ENCODE results near the gene MUC5AC. TPM values are rescaled to one million over a fixed set of nuclear protein-coding genes. Genes with fewer than 3 reads are reported as not detected.
"Not testable (repeated sequence)": the region's sequence is repeated elsewhere in the genome, so short reads cannot be mapped to it uniquely, and the experiment has no call there.

Gene MUC5AC
- polyA plus RNA-seq = not detected

GRCh38 chr11:1157645-1158591, at the start of gene MUC5AC:
TSS of gene MUC5AC (plus strand) at chr11:1157953. CDS start at chr11:1158000, 47 bp downstream.
- H3K27ac Mint-ChIP-seq = peak within 1 kb of the TSS in 1 of 3 donors; percentile 62

GRCh38 chr11:1108246-1108900, 49.4 kb upstream of the MUC5AC start:
- Mint-ChIP-seq H3K9me3 (no peaks in the 10 kb centered on the region), H3K27ac (no peak overlapping the region), H3K4me1 (peaks cover 0 to 2% (median 0%) of the 10 kb centered on the region in 3 donors), H3K27me3 (no peaks in the 10 kb centered on the region), H3K4me3 (no peak overlapping the region), H3K36me3 (no peaks in the 10 kb centered on the region)

More at GRCh38 chr11:1157645-1158591, at the start of gene MUC5AC:
- H3K4me1 Mint-ChIP-seq = no peaks in the 10 kb centered on the region
- no peaks in the 10 kb centered on the region for H3K36me3 Mint-ChIP-seq
- H3K4me3 Mint-ChIP-seq = no peak within 1 kb of the TSS
- no peaks in the 10 kb centered on the region for H3K9me3 Mint-ChIP-seq
- no peaks in the 10 kb centered on the region for H3K27me3 Mint-ChIP-seq

GRCh38 chr11:1109101-1109917, 48.4 kb upstream of the MUC5AC start:
- no peaks in the 10 kb centered on the region for H3K36me3 Mint-ChIP-seq
- no peak overlapping the region for H3K4me3 Mint-ChIP-seq
- H3K27ac Mint-ChIP-seq = no peak overlapping the region

DNA sequence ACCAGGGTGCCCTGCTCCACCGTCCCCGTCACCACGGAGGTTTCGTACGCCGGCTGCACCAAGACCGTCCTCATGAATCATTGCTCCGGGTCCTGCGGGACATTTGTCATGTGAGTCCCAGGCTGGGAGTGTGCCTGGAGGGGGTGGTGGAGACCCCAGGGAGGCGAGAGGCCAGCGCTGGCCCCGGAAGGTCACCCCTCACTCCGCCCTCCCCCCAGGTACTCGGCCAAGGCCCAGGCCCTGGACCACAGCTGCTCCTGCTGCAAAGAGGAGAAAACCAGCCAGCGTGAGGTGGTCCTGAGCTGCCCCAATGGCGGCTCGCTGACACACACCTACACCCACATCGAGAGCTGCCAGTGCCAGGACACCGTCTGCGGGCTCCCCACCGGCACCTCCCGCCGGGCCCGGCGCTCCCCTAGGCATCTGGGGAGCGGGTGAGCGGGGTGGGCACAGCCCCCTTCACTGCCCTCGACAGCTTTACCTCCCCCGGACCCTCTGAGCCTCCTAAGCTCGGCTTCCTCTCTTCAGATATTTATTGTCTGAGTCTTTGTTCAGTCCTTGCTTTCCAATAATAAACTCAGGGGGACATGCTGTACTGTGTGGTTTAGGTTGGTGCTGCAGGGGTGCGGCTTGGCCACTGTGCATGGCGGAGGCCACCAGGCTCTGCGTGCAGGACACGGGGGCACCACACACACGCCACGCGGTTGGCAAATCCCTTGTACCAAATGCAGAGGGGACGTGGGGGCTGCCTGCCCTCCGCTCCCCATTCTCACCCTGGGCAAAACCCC, 47.6 kb upstream of the MUC5AC start:
- Mint-ChIP-seq H3K4me3 (no peak overlapping the region), H3K27ac (no peak overlapping the region), H3K27me3 (no peaks in the 10 kb centered on the region), H3K36me3 (no peaks in the 10 kb centered on the region), H3K9me3 (no peaks in the 10 kb centered on the region), H3K4me1 (peaks cover 0 to 2% (median 0%) of the 10 kb centered on the region in 3 donors)

More at GRCh38 chr11:1109101-1109917, 48.4 kb upstream of the MUC5AC start:
- Mint-ChIP-seq H3K27me3 (no peaks in the 10 kb centered on the region), H3K4me1 (peaks cover 0 to 2% (median 0%) of the 10 kb centered on the region in 3 donors), H3K9me3 (no peaks in the 10 kb centered on the region)

DNA sequence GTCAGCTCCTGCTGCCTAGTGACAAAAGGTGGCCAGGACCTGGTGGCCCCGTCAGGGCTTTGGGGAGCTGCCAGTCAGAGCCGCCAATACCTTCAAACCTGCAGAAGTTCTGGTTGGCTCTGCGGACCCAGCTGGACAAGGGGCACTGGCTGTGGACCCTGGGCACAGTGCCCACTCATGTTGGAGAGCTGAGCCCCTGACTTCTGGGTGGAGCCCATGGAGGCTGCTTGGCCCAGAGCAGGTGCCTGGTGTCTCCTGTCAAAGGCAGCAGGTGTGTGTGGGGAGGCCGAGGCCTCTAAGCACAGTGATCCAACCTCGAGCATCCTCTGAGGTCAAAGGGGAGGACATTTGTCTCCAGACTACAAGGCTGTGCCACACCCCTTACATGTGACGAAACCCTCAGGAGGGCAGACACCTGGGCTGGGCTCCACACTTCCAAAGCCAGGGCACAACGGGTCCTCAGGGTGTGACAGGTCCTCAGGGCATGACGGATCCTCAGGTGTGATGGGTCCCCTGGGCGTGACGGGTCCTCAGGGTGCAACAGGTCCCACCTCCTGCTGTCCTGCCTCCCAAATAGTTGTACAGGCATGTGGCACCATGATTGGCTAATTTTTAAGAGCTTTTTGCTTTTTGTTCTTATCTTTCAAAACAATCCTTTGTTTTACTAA, 46.1 kb upstream of the MUC5AC start:
- Mint-ChIP-seq H3K27me3 (no peaks in the 10 kb centered on the region), H3K36me3 (no peaks in the 10 kb centered on the region), H3K4me3 (no peak overlapping the region), H3K9me3 (no peaks in the 10 kb centered on the region), H3K4me1 (no peaks in the 10 kb centered on the region), H3K27ac (no peak overlapping the region)

DNA sequence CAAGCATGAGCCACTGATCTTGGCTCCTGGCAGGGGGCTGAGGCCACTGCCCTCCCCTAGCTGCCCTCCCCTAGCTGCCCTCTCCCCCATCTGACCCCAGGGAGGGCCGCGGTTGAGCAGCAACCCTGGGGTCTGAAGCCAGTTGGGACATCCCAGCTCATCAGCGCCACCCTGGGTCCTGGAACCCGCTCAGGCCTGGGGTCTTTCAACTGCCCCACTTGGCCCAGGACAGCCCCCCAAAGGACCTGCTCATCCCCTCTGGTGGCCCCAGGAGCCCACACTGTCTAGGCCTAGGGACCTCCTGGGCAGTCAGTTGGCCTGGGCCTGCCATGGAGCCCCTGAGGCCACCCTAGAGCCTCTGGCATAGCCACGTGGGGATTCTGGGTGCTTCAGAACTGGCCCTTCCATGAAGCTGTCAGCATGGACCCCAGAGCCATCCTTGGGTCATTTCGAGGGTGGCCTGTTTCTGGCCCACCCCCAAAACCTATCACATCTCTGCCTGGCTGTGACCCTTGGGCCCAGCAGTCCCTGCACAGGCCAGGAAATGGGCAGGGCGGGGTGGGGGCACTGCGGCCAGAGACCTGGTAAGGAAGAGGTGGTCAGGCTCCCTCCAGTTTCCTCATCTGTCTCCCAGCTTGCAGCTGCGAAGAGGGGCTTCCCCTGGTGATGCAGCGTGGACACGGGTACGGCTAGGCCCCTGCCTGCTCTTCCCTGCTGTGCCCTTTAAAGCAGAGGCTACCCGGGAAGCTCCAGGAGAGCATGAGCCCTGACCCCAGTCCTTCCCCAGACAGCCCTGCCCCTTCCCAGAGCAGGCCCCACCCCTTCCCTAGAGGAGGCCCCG, 45.2 kb upstream of the MUC5AC start:
- H3K4me1 Mint-ChIP-seq = no peaks in the 10 kb centered on the region
- H3K27ac Mint-ChIP-seq = no peak overlapping the region
- no peaks in the 10 kb centered on the region for H3K9me3 Mint-ChIP-seq
- no peaks in the 10 kb centered on the region for H3K27me3 Mint-ChIP-seq
- H3K4me3 Mint-ChIP-seq = no peak overlapping the region
- H3K36me3 Mint-ChIP-seq = no peaks in the 10 kb centered on the region

- H3K27me3 Mint-ChIP-seq = peaks cover under 1% of the 10 kb centered on the region
- H3K9me3 Mint-ChIP-seq = no peaks in the 10 kb centered on the region
- H3K4me3 Mint-ChIP-seq = no peak overlapping the region
- no peak overlapping the region for H3K27ac Mint-ChIP-seq
- no peaks in the 10 kb centered on the region for H3K4me1 Mint-ChIP-seq
- H3K36me3 Mint-ChIP-seq = no peaks in the 10 kb centered on the region
Observed at GRCh38 chr11:1113405-1114201, 44.1 kb upstream of the MUC5AC start.

- H3K9me3 Mint-ChIP-seq, H3K4me1 Mint-ChIP-seq, H3K36me3 Mint-ChIP-seq, H3K27me3 Mint-ChIP-seq, H3K4me3 Mint-ChIP-seq, H3K27ac Mint-ChIP-seq: not testable (repeated sequence)
Observed at GRCh38 chr11:1115292-1115691, 42.5 kb upstream of the MUC5AC start.

- Mint-ChIP-seq H3K27me3 (peaks cover 3% of the 10 kb centered on the region), H3K36me3 (peaks cover 2% of the 10 kb centered on the region), H3K9me3 (no peaks in the 10 kb centered on the region), H3K27ac (no peak overlapping the region), H3K4me3 (no peak overlapping the region), H3K4me1 (no peaks in the 10 kb centered on the region)
Observed at GRCh38 chr11:1116104-1116503, 41.6 kb upstream of the MUC5AC start.

- Mint-ChIP-seq H3K27ac (no peak overlapping the region), H3K9me3 (no peaks in the 10 kb centered on the region), H3K36me3 (peaks cover 2% of the 10 kb centered on the region), H3K4me3 (no peak overlapping the region), H3K4me1 (no peaks in the 10 kb centered on the region), H3K27me3 (peaks cover 5% of the 10 kb centered on the region)
Observed at GRCh38 chr11:1116666-1117390, 40.9 kb upstream of the MUC5AC start.

DNA sequence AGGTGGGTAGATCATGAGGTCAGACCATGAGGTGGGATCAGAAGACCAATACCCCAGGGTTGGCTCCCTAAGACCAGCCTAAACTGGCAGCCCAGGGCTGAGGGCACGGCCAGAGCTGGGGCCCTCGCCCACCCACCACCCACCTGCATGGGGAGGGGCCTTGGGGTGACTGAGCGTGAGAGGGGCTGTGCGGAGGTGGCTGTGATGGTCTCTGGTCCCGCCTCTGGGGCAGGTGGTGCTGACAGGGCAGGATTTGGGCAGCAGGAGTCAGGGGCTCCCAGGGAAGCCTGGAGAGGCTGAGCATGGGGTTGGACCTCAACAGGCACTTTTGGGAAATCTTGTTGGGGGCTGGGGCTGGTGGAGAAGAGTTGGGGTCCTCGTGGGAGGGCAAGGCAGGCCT, 39.8 kb upstream of the MUC5AC start:
- no peaks in the 10 kb centered on the region for H3K4me1 Mint-ChIP-seq
- no peak overlapping the region for H3K4me3 Mint-ChIP-seq
- peaks cover 2% of the 10 kb centered on the region for H3K36me3 Mint-ChIP-seq
- no peaks in the 10 kb centered on the region for H3K9me3 Mint-ChIP-seq
- H3K27me3 Mint-ChIP-seq = peaks cover 5% of the 10 kb centered on the region
- no peak overlapping the region for H3K27ac Mint-ChIP-seq

Data from IgD-negative memory B cell (primary cell).